GM10847 (cell line): ENCODE results near the gene ABCC6.

Experiments used
- POLR2A ChIP-seq: IDR thresholded peaks from 2 replicates; pipeline ENCODE4 v1.6.1; 2011; ENCODE audit not compliant: insufficient read length; ENCODE audit errors: extremely low read depth

Gene ABCC6

DNA sequence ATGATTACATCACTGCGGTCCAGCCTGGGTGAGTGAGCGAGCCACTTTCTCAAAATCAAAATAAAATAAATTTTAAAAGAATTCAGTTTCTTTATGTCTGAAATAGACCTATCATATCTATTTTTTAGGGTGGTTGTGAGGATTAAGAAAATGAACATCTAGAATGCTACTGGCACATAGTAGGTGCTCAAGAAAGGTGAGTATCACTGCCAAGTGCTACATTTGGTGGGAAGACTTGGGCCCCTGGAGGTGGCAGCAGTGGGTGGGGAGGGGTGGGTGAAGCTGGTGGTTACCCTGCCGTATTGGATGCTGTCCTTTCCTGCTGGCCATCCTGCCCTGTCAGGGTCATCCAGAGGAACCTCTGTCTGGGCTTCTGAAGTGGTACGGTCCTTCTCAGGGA, 50.3 kb downstream of the ABCC6 start:
- no peak for TF ChIP-seq POLR2A

DNA sequence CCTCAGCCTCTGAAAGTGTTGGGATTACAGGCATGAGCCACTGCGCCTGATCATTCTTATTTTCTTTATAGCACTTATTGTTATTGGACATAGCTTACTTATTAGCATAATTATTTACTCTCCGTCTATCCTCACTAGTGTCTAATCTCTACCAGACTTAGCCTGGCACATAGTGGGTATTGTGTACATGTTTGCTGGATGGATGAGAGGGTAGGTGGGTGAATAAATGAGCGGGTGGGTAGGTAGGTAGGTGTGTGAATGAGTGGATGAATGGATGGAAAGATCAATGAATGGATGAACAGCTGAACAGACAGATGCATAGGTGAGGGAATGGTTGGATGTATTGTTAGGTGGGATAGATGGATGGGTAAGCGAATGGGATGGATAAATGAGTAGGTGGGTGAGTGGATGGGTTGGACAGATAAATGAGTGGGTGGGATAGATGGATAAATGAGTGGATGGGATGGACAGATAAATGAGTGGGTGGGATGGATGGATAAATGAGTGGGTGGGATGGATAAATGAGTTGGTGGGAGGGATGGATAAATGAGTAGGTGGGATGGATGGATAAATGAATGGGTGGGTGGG, 51.9 kb downstream of the ABCC6 start:
- no peak for TF ChIP-seq POLR2A

- TF ChIP-seq POLR2A = no peak
Observed at GRCh38 chr16:16169615-16170014, 53.7 kb downstream of the ABCC6 start.

- TF ChIP-seq POLR2A = no peak
Observed at GRCh38 chr16:16168431-16168830, 54.9 kb downstream of the ABCC6 start.

DNA sequence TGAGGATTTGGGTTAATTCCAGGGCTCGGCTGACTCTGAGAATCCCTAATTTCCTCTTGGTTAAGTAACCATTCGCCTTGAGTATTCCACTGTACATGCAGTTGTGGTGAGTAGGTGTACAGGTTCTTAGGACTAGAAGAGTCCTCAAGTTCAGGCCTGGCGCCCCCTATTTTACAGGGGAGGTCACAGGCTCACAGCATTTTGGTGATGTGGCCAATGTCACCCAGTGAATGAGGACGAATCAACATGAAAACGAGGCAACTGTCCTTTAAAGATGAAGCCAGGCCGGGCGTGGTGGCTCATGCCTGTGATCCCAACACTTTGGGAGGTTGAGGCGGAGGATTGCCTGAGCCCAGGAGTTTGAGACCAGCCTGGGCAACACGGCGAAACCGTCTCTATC, 55.4 kb downstream of the ABCC6 start:
- TF ChIP-seq POLR2A = no peak

GRCh38 chr16:16166949-16167348, 56.3 kb downstream of the ABCC6 start:
- no peak for TF ChIP-seq POLR2A

- no peak for TF ChIP-seq POLR2A
Observed at GRCh38 chr16:16166085-16166484, 57.2 kb downstream of the ABCC6 start.

DNA sequence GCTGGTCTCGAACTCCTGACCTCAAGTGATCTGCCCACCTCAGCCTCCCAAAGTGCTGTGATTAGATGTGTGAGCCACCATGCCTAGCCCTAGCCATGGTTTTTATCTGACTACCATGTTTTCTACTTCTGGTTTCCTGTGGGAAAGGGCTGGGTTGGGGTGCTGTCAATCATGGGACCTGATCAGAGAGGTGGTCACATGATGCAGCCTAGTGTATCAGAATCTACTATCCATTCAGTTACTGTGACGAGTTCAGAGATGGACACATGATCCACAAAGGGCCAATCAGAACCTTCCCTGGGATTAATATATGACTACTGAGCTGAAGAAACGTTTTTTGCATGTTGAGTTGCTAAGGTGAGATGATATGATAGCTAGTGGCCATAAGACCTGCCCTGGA, 59.1 kb downstream of the ABCC6 start:
- TF ChIP-seq POLR2A = no peak

DNA sequence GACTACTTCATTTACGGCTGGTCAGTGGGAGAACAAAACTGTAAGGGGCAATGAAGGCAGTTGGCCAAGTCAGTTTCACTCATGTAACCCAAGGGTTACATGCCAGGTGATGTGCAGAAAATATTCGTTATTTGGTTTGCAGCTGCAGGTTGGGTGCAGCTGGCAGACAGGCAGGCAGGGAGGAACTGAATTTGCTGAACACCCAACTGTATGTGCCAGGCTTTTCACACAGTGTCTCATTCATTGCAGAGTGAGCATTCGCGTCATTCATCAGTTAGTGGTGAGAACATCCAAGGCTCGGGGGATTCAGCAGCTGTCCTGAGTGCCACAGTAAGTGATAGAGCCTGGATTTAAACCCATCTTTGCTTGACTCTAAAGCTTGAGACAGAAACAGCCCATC, 59.7 kb downstream of the ABCC6 start:
- no peak for TF ChIP-seq POLR2A

- no peak for TF ChIP-seq POLR2A
Observed at GRCh38 chr16:16163109-16163508, 60.2 kb downstream of the ABCC6 start.

- no peak for TF ChIP-seq POLR2A
Observed at GRCh38 chr16:16162591-16162990, 60.7 kb downstream of the ABCC6 start.

DNA sequence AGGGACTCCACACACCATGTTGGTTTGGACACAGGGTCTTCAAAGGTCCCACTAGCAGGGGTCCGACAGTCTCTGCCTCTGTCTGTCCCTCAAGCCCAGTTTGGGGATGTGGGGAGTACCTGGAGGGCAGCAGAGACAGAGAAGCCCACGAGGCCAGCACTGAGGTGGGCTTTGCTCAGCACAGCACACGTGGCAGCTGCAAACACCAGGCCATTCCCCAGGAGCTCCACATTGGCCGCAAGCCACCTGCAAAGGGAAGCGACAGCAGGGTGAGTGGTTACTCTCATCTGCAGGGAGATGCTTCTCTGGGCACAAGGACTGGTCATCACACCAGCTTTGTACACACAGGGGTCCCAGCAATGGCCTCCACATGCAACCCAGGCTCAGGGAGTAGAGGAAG, 62.0 kb downstream of the ABCC6 start:
- TF ChIP-seq POLR2A = no peak

- no peak for TF ChIP-seq POLR2A
Observed at GRCh38 chr16:16159662-16160061, 63.6 kb downstream of the ABCC6 start.

DNA sequence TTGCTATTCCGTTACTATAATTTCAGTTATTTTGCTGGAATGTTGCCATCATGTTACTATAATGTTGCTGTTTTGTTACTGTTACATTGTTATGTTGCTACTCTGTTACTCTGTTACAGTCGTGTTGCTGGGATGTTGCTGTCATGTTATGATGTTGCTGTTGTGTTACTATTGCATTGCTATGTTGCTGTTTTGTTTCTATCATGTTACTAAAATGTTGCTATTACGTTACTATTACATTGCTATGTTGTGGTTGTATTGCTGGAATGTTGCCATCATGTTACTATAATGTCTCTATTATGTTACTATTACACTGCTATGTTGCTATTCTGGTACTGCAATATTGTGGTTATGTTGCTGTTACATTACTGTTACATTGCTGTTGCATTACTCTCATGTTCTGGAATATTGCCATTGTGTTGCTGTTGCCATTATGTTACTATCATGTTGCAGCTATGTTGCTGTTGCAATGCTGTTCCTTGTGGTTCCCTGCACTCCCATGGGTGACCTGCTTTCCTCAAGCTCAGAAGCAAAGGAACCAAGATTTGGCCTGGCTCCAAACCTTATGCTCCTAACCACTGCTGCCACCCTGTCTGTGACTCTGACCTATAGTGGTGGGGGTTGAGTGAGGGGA, 64.4 kb downstream of the ABCC6 start:
- TF ChIP-seq POLR2A = no peak

DNA sequence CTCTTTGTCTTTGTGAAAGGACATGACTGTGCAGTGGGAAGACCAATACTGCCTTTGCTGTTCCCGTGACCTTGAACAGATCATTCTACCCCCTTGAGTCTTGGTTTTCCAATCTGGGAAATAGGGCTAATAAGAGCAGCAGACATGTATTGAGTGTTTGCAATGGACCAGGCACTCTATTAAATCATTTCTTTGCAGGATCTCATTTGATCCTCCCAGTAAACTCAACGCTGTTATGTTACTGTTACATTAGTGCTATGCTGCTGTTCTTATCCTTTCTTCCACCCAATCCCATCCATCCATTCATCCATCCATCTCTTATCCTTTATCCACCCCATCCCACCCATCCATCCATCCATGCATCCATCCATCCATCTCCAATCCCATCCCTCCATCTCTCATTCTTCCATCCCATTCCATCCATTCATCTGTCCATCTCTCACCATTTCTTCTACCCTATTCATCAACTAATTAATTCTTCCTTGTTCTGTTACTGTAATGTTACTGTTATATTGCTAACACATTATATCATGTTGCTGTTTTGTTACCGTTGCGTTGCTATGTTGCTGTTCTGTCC, 65.1 kb downstream of the ABCC6 start:
- no peak for TF ChIP-seq POLR2A

- TF ChIP-seq POLR2A = no peak
Observed at GRCh38 chr16:16157166-16157565, 66.1 kb downstream of the ABCC6 start.

- TF ChIP-seq POLR2A = no peak
Observed at GRCh38 chr16:16155234-16155633, 68.1 kb downstream of the ABCC6 start.
